Naive thymus-derived CD4-positive, alpha-beta T cell (primary cell): ENCODE measurements around the gene MLH3. TPM values are rescaled to one million over a fixed set of nuclear protein-coding genes. Genes with fewer than 3 reads are reported as not detected.

Experiments used
- ATAC-seq: fragments of 150-1000 bp; cut with Tn5 transposase; 2 replicates; pipeline ENCODE4 v1.10.0; 2021; ENCODE audit warnings: mild to moderate bottlenecking, moderate library complexity
- CTCF ChIA-PET: fragments of 350-600 bp; sonication (Branson Sonifier 250); formaldehyde crosslinking; loops from one replicate; lab custom pipeline; 2021; ENCODE audit warnings: antibody characterized with exemption; lab: Charles Lee
- POLR2A ChIA-PET: fragments of 350-600 bp; sonication (Branson Sonifier 250); formaldehyde crosslinking; loops from one replicate; lab custom pipeline; 2021; ENCODE audit warnings: antibody characterized with exemption, inconsistent platforms; lab: Charles Lee
- DNase-seq, 9 donors: peaks; one replicate each; pipeline versions ENCODE4 v3.0.0 to v3.0.0-alpha.2; 2020 to 2022; ENCODE audit warnings: mixed read lengths in 1 of 9
- H3K27ac ChIP-seq: one replicate; pipeline ENCODE4 v1.7.0; 2013; ENCODE audit warnings: mild to moderate bottlenecking, low read depth, low read length, moderate library complexity
- H3K27me3 ChIP-seq, 2 donors: one replicate each; pipeline ENCODE4 v1.7.0; 2013; ENCODE audit warnings: low read length in 2 of 2, mild to moderate bottlenecking in 2 of 2, moderate library complexity in 2 of 2; ENCODE audit not compliant: control insufficient read depth in 2 of 2, insufficient read depth in 2 of 2
- H3K36me3 ChIP-seq, 3 experiments: 1 replicate in 2 of 3; 2 replicates in 1 of 3; pipeline ENCODE4 v1.7.0; 2013; ENCODE audit warnings: low read length in 3 of 3, mild to moderate bottlenecking in 3 of 3, moderate library complexity in 1 of 3; ENCODE audit not compliant: insufficient read depth in 3 of 3, control insufficient read depth in 2 of 3
- H3K4me1 ChIP-seq, 2 donors: one replicate each; pipeline ENCODE4 v1.7.0; 2013; ENCODE audit warnings: low read length in 2 of 2, mild to moderate bottlenecking in 2 of 2, moderate library complexity in 1 of 2; ENCODE audit not compliant: control insufficient read depth in 2 of 2, insufficient read depth in 2 of 2
- H3K4me3 ChIP-seq: 2 replicates; pipeline ENCODE4 v1.7.0; 2013; ENCODE audit warnings: mild to moderate bottlenecking, low read length
- H3K9me3 ChIP-seq, 3 experiments: 1 replicate in 2 of 3; 2 replicates in 1 of 3; pipeline ENCODE4 v1.7.0; 2013; ENCODE audit warnings: low read length in 3 of 3; ENCODE audit not compliant: control insufficient read depth in 2 of 3
- H3K27ac Mint-ChIP-seq, 9 donors: one replicate each; pipeline ENCODE4 v1.8.0; 2020 to 2022; ENCODE audit warnings: mixed read lengths in 9 of 9, mild to moderate bottlenecking in 8 of 9, moderate library complexity in 5 of 9, inconsistent platforms in 2 of 9
- H3K27me3 Mint-ChIP-seq, 5 donors: one replicate each; pipeline ENCODE4 v1.8.0; 2021 to 2022; ENCODE audit warnings: mixed read lengths in 5 of 5, mild to moderate bottlenecking in 1 of 5
- H3K36me3 Mint-ChIP-seq, 5 donors: one replicate each; pipeline ENCODE4 v1.8.0; 2020 to 2022; ENCODE audit warnings: mixed read lengths in 5 of 5, mild to moderate bottlenecking in 3 of 5, inconsistent platforms in 1 of 5
- H3K4me1 Mint-ChIP-seq, 7 donors: one replicate each; pipeline ENCODE4 v1.8.0; 2020 to 2022; ENCODE audit warnings: mixed read lengths in 7 of 7, mild to moderate bottlenecking in 3 of 7, inconsistent platforms in 1 of 7
- H3K4me3 Mint-ChIP-seq, 10 donors: one replicate each; pipeline ENCODE4 v1.8.0; 2020 to 2022; ENCODE audit warnings: mild to moderate bottlenecking in 10 of 10, mixed read lengths in 10 of 10, moderate library complexity in 6 of 10, inconsistent platforms in 2 of 10
- H3K9me3 Mint-ChIP-seq, 11 donors: one replicate each; pipeline ENCODE4 v1.8.0; 2020 to 2022; ENCODE audit warnings: mixed read lengths in 11 of 11, mild to moderate bottlenecking in 4 of 11, inconsistent platforms in 1 of 11, moderate library complexity in 1 of 11
- intact Hi-C, 2 donors: fragments of 100-400 bp; cut with micrococcal nuclease; formaldehyde crosslinking; loops; one replicate each; pipeline ENCODE4 v1.15.1; 2023
- polyA plus RNA-seq, 2 donors: library from polyadenylated mRNA; unstranded; fragments of 300-500 nt; fragmentation: Illumina TruSeq; gene quantifications; one replicate each; pipeline ENCODE4 v1.2.3, GENCODE V29; 2021
- total RNA-seq, 6 experiments: library from RNA in 5 of 6; stranded (reverse) in 5 of 6; gene quantifications; 1 replicate in 5 of 6; 2 replicates in 1 of 6; pipeline ENCODE4 v1.2.3 and lab custom pipeline; 2021 to 2026

Gene MLH3
- total and polyA plus RNA-seq, 7 experiments from 2014 or later, result 11.4 to 26.7 (median 20.4) TPM

GRCh38 chr14:75083271-75083670 is 32.0 kb upstream of the MLH3 start:
- Mint-ChIP-seq H3K27me3 (no peaks in the 10 kb centered on the region), H3K9me3 (no peaks in the 10 kb centered on the region), H3K27ac (peak overlapping the region in 1 of 9 donors; percentile 38), H3K4me3 (no peak overlapping the region), H3K36me3 (peaks cover 5 to 42% (median 8%) of the 10 kb centered on the region in 5 donors), H3K4me1 (no peaks in the 10 kb centered on the region)
- Histone ChIP-seq H3K27me3 (no peaks in the 10 kb centered on the region), H3K4me3 (no peak overlapping the region), H3K9me3 (no peaks in the 10 kb centered on the region), H3K4me1 (no peaks in the 10 kb centered on the region), H3K27ac (no peak overlapping the region), H3K36me3 (peaks cover 16 to 58% (median 27%) of the 10 kb centered on the region in 3 experiments)
- intact Hi-C loops, result no loop called here
- ChIA-PET POLR2A (no interaction called here), CTCF (no interaction called here)
- ATAC-seq (no peak), DNase-seq (no peak)

GRCh38 chr14:75081660-75082229 is 30.5 kb upstream of the MLH3 start:
- Histone ChIP-seq H3K27ac (no peak overlapping the region), H3K36me3 (peaks cover 11 to 43% (median 19%) of the 10 kb centered on the region in 3 experiments), H3K4me1 (no peaks in the 10 kb centered on the region), H3K4me3 (no peak overlapping the region), H3K27me3 (no peaks in the 10 kb centered on the region), H3K9me3 (no peaks in the 10 kb centered on the region)
- ChIA-PET CTCF (interaction anchor here (0.5 kb wide), 2 partner anchors 64 to 204 kb away, joined by 5 read pairs; no protein-coding TSS in a partner anchor), POLR2A (interaction anchor here (1.2 kb wide), 1 partner anchor 23 kb away, joined by 3 read pairs; no protein-coding TSS in a partner anchor)
- DNase-seq, result no peak
- H3K27me3 Mint-ChIP-seq, result no peaks in the 10 kb centered on the region
- H3K36me3 Mint-ChIP-seq, result peaks cover 3 to 32% (median 5%) of the 10 kb centered on the region in 5 donors
- H3K27ac Mint-ChIP-seq, result peak overlapping the region in 1 of 9 donors; percentile 3
- no peak for ATAC-seq
- intact Hi-C loops, result no loop called here
- no peaks in the 10 kb centered on the region for H3K9me3 Mint-ChIP-seq
- no peak overlapping the region for H3K4me3 Mint-ChIP-seq
- peaks cover 0 to 9% (median 0%) of the 10 kb centered on the region in 7 donors for H3K4me1 Mint-ChIP-seq

- peaks cover under 1 to 23% (median 12%) of the 10 kb centered on the region in 3 experiments for H3K36me3 ChIP-seq
- H3K4me3 ChIP-seq, result no peak overlapping the region
- no peak for DNase-seq
- no peaks in the 10 kb centered on the region for H3K9me3 ChIP-seq
- Mint-ChIP-seq H3K4me3 (no peak overlapping the region), H3K27ac (peak overlapping the region in 1 of 9 donors; percentile 28), H3K9me3 (no peaks in the 10 kb centered on the region), H3K4me1 (peaks cover 0 to 9% (median 0%) of the 10 kb centered on the region in 7 donors), H3K36me3 (peaks cover 0 to 17% (median 5%) of the 10 kb centered on the region in 5 donors), H3K27me3 (no peaks in the 10 kb centered on the region)
- no peaks in the 10 kb centered on the region for H3K4me1 ChIP-seq
- H3K27ac ChIP-seq, result no peak overlapping the region
- POLR2A ChIA-PET, result no interaction called here
- H3K27me3 ChIP-seq, result no peaks in the 10 kb centered on the region
- no peak for ATAC-seq
- intact Hi-C loops, result no loop called here
- CTCF ChIA-PET, result interaction anchor here (0.7 kb wide), 1 partner anchor 464 kb away, joined by 3 read pairs; no protein-coding TSS in a partner anchor
Observed at GRCh38 chr14:75079521-75079920, 28.3 kb upstream of the MLH3 start.

- no peaks in the 10 kb centered on the region for H3K9me3 Mint-ChIP-seq
- H3K36me3 Mint-ChIP-seq, result peaks cover 0 to 8% (median 5%) of the 10 kb centered on the region in 5 donors
- peak overlapping the region in 5 of 9 donors; percentile 18 to 64 (median 51) for H3K27ac Mint-ChIP-seq
- no peak for ATAC-seq
- H3K36me3 ChIP-seq, result peaks cover 0 to 10% (median 0%) of the 10 kb centered on the region in 3 experiments
- H3K27me3 ChIP-seq, result no peaks in the 10 kb centered on the region
- DNase-seq, result no peak
- no peaks in the 10 kb centered on the region for H3K27me3 Mint-ChIP-seq
- no peak overlapping the region for H3K27ac ChIP-seq
- H3K9me3 ChIP-seq, result no peaks in the 10 kb centered on the region
- no peak overlapping the region for H3K4me3 ChIP-seq
- H3K4me3 Mint-ChIP-seq, result no peak overlapping the region
- intact Hi-C loops, result no loop called here
- CTCF ChIA-PET, result interaction anchor here (1.2 kb wide), 1 partner anchor 11 kb away, joined by 6 read pairs; no protein-coding TSS in a partner anchor
- H3K4me1 ChIP-seq, result no peaks in the 10 kb centered on the region
- peaks cover 0 to 9% (median 0%) of the 10 kb centered on the region in 7 donors for H3K4me1 Mint-ChIP-seq
- POLR2A ChIA-PET, result no interaction called here
Observed at GRCh38 chr14:75077794-75078193, 26.5 kb upstream of the MLH3 start.

GRCh38 chr14:75070383-75070782 is 19.1 kb upstream of the MLH3 start:
- Mint-ChIP-seq H3K36me3 (peaks cover 0 to 5% (median 0%) of the 10 kb centered on the region in 5 donors), H3K4me3 (peak overlapping the region in 4 of 10 donors; percentile 36 to 82 (median 64)), H3K27ac (no peak overlapping the region), H3K27me3 (peaks cover 0 to 3% (median 0%) of the 10 kb centered on the region in 5 donors), H3K9me3 (no peaks in the 10 kb centered on the region), H3K4me1 (peaks cover 0 to 10% (median 5%) of the 10 kb centered on the region in 7 donors)
- Histone ChIP-seq H3K27ac (no peak overlapping the region), H3K9me3 (no peaks in the 10 kb centered on the region), H3K27me3 (no peaks in the 10 kb centered on the region), H3K36me3 (no peaks in the 10 kb centered on the region), H3K4me3 (no peak overlapping the region), H3K4me1 (peaks cover 7 to 8% of the 10 kb centered on the region in 2 donors)
- DNase-seq, result no peak
- CTCF ChIA-PET, result no interaction called here
- POLR2A ChIA-PET, result interaction anchor here (0.7 kb wide), 1 partner anchor 22 kb away, joined by 3 read pairs; no protein-coding TSS in a partner anchor
- intact Hi-C loops, result no loop called here
- ATAC-seq, result no peak

GRCh38 chr14:75069811-75070145 is 18.5 kb upstream of the MLH3 start:
- Histone ChIP-seq H3K27me3 (no peaks in the 10 kb centered on the region), H3K4me1 (peaks cover 7 to 8% of the 10 kb centered on the region in 2 donors), H3K27ac (peak overlapping the region; percentile 46), H3K4me3 (peak overlapping the region; percentile 69), H3K36me3 (no peaks in the 10 kb centered on the region), H3K9me3 (no peaks in the 10 kb centered on the region)
- DNase-seq (no peak), ATAC-seq (no peak)
- peak overlapping the region in 5 of 10 donors; percentile 52 to 82 (median 72) for H3K4me3 Mint-ChIP-seq
- H3K9me3 Mint-ChIP-seq, result no peaks in the 10 kb centered on the region
- ChIA-PET POLR2A (interaction anchor here (0.7 kb wide), 1 partner anchor 22 kb away, joined by 3 read pairs; no protein-coding TSS in a partner anchor), CTCF (no interaction called here)
- peak overlapping the region in 1 of 9 donors; percentile 81 for H3K27ac Mint-ChIP-seq
- intact Hi-C loops, result loop anchor here in 1 of 2 donors (2.0 to 5.0 kb wide), 2 partner anchors 19 to 122 kb away; partner anchors contain the start of gene MLH3
- peaks cover 0 to under 1% (median 0%) of the 10 kb centered on the region in 5 donors for H3K36me3 Mint-ChIP-seq
- H3K4me1 Mint-ChIP-seq, result peaks cover 0 to 12% (median 5%) of the 10 kb centered on the region in 7 donors
- peaks cover 0 to 3% (median 0%) of the 10 kb centered on the region in 5 donors for H3K27me3 Mint-ChIP-seq
